PC-3 (cell line): ENCODE data around the gene NUP93. TPM values are rescaled to one million over a fixed set of nuclear protein-coding genes. Genes with fewer than 3 reads are reported as not detected.

Source experiments
- ATAC-seq: fragments of 200-7000 bp; cut with Tn5 transposase; 2 replicates; pipeline ENCODE4 v1.9.1; 2020; ENCODE audit warnings: mild to moderate bottlenecking, moderate library complexity
- BruUV-seq: library from RNA; stranded (reverse); fragments of 400-500 nt; replicated peaks from 2 replicates; lab custom pipeline; 2021; lab: Mats Ljungman, UMichigan
- CTCF ChIA-PET: fragments of 300-600 bp; sonication (Branson Sonifier 250); formaldehyde crosslinking; loops from one replicate; lab custom pipeline; 2022; ENCODE audit warnings: antibody characterized with exemption; lab: Charles Lee
- POLR2A ChIA-PET: fragments of 300-600 bp; sonication (Branson Sonifier 250); formaldehyde crosslinking; loops from one replicate; lab custom pipeline; 2022; ENCODE audit warnings: antibody characterized with exemption; ENCODE audit not compliant: unreplicated experiment; lab: Charles Lee
- DNase-seq: peaks from one replicate; pipeline ENCODE4 v3.0.0-alpha.2; 2015
- H2AFZ ChIP-seq: fragments of 300-600 bp; sonication (generic); 2 replicates; pipeline ENCODE4 v1.6.0; 2016; ENCODE audit warnings: antibody characterized with exemption, low read length
- H3F3A ChIP-seq: fragments of 300-600 bp; sonication (generic); one replicate; pipeline ENCODE4 v1.6.0; 2017; ENCODE audit warnings: antibody characterized with exemption, low read length, control low read depth, mild to moderate bottlenecking; ENCODE audit not compliant: unreplicated experiment
- H3K27ac ChIP-seq: fragments of 300-600 bp; sonication (generic); 2 replicates; pipeline ENCODE4 v1.5.1; 2016; ENCODE audit warnings: mild to moderate bottlenecking, low read length
- H3K27me3 ChIP-seq: fragments of 300-600 bp; sonication (generic); 2 replicates; pipeline ENCODE4 v1.6.1; 2016; ENCODE audit warnings: low read length, mixed read lengths
- H3K36me3 ChIP-seq: fragments of 300-600 bp; sonication (generic); 2 replicates; pipeline ENCODE4 v1.6.1; 2016; ENCODE audit warnings: low read depth, mixed run types, low read length, mixed read lengths
- H3K4me1 ChIP-seq: fragments of 300-600 bp; sonication (generic); 2 replicates; pipeline ENCODE4 v1.5.1; 2016; ENCODE audit warnings: low read length; ENCODE audit not compliant: insufficient read depth
- H3K4me2 ChIP-seq: fragments of 300-600 bp; sonication (generic); 2 replicates; pipeline ENCODE4 v1.6.0; 2016; ENCODE audit warnings: low read length
- H3K4me3 ChIP-seq: fragments of 300-600 bp; sonication (generic); 2 replicates; pipeline ENCODE4 v1.5.1; 2016; ENCODE audit warnings: mild to moderate bottlenecking, low read length, mixed read lengths
- H3K79me2 ChIP-seq: fragments of 300-600 bp; sonication (generic); 2 replicates; pipeline ENCODE4 v1.6.1; 2017; ENCODE audit warnings: low read length, mixed read lengths
- H3K9ac ChIP-seq: fragments of 300-600 bp; sonication (generic); 2 replicates; pipeline ENCODE4 v1.6.0; 2016; ENCODE audit warnings: mild to moderate bottlenecking, low read length
- H3K9me2 ChIP-seq: fragments of 300-600 bp; sonication (generic); replicated peaks from 2 replicates; pipeline ENCODE4 v1.6.1; 2016; ENCODE audit warnings: mixed run types, low read length, mixed read lengths
- H3K9me3 ChIP-seq: fragments of 300-600 bp; sonication (generic); 2 replicates; pipeline ENCODE4 v1.6.1; 2016; ENCODE audit warnings: low read length, mixed read lengths
- H4K20me1 ChIP-seq: fragments of 300-600 bp; sonication (generic); 2 replicates; pipeline ENCODE4 v1.6.1; 2016; ENCODE audit warnings: low read length, mixed read lengths
- EZH2 ChIP-seq: fragments of 300-600 bp; sonication (generic); IDR thresholded peaks from one replicate; pipeline ENCODE4 v1.6.1; 2017; ENCODE audit warnings: antibody characterized with exemption, mild to moderate bottlenecking, low read length; ENCODE audit not compliant: unreplicated experiment
- EZH2phosphoT487 ChIP-seq: fragments of 300-600 bp; sonication (generic); IDR thresholded peaks from 2 replicates; pipeline ENCODE4 v1.6.1; 2018; ENCODE audit warnings: mild to moderate bottlenecking, antibody characterized with exemption, low read length, borderline replicate concordance
- intact Hi-C: fragments of 100-400 bp; cut with micrococcal nuclease; formaldehyde crosslinking; loops from 2 replicates; pipeline ENCODE4 v1.9.0; 2023
- total RNA-seq: library from RNA; depleted of rRNA; stranded (reverse); fragments of >200 nt; gene quantifications from 2 replicates; pipeline ENCODE4 v1.2.3, GENCODE V29; 2014
- TF ChIP-seq, protein P1 (sequence below): fragments of 300-600 bp; sonication (generic); conservative IDR thresholded peaks from 2 replicates; pipeline ENCODE4 v1.5.1; 2017; ENCODE audit warnings: antibody characterized with exemption, low read depth, mild to moderate bottlenecking, low read length

The NUP93 gene
- total RNA-seq, 1 experiment from 2014 or later = 98.6 TPM

DNA sequence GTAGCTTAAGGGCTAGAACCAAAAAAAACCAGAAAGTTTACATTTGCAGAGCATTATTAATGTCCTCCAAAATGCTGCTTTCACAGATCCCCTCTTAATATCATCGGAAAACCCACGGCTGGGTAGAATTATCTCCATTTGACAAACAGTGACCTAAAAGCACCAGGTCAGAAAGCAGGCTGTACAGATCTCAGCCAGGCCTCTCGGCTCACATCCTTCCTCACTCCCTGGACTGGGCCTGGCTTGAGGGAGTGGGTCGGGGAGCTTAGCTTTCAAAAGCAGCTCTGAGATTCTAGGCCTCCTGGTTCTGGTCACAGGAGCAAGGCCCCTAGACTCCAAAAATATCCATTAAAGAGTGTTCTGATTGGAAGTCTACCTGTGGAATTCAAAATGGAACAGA lies 126.0 kb downstream of the NUP93 start:
- Histone ChIP-seq H3K4me1 (peaks cover 2% of the 10 kb centered on the region; the same call in 1 of the 2 replicates), H3K9me3 (no peaks in the 10 kb centered on the region), H3K27me3 (no peaks in the 10 kb centered on the region), H3K27ac (no peak overlapping the region), H3K9me2 (no peaks in the 10 kb centered on the region), H3K9ac (no peak overlapping the region), H4K20me1 (no peaks in the 10 kb centered on the region), H3K4me2 (no peak overlapping the region), H3K36me3 (no peaks in the 10 kb centered on the region), H3F3A (no peaks in the 10 kb centered on the region), H3K79me2 (no peaks in the 10 kb centered on the region), H3K4me3 (no peak overlapping the region), H2AFZ (no peak overlapping the region)
- intact Hi-C loops = no loop called here
- BruUV-seq = no TSS peak
- ChIA-PET CTCF (no interaction called here), POLR2A (no interaction called here)
- ATAC-seq = no peak
- no peak for DNase-seq
- TF ChIP-seq EZH2phosphoT487 (no peak), EZH2 (no peak)
- TF ChIP-seq, protein P1, sequence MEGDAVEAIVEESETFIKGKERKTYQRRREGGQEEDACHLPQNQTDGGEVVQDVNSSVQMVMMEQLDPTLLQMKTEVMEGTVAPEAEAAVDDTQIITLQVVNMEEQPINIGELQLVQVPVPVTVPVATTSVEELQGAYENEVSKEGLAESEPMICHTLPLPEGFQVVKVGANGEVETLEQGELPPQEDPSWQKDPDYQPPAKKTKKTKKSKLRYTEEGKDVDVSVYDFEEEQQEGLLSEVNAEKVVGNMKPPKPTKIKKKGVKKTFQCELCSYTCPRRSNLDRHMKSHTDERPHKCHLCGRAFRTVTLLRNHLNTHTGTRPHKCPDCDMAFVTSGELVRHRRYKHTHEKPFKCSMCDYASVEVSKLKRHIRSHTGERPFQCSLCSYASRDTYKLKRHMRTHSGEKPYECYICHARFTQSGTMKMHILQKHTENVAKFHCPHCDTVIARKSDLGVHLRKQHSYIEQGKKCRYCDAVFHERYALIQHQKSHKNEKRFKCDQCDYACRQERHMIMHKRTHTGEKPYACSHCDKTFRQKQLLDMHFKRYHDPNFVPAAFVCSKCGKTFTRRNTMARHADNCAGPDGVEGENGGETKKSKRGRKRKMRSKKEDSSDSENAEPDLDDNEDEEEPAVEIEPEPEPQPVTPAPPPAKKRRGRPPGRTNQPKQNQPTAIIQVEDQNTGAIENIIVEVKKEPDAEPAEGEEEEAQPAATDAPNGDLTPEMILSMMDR = no peak

DNA sequence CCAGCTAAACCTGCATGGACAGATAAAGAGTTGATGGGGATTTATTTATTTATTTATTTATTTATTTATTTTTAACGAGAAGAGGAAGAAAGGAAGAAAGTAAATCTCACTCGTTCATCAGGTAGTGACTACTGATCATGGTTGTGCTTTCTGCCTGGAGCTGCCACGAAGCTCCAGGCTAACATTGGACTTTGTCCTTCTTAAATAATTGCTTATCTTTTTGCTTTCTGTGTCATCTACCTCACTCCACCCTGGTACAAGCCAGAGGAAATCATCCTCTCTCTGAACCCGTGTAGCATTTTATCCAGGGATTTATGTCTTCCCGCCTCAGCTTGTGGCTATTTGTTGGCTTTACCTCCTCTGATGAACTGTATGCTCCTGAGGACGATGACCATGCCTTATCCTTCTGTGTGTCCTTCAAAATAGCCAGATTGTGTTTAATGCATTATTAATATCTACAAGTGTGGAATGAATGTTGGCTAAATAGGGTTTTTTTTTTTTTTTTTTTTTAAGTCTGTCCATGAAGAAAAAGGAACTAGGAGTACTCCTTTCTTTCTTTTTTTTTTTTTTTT lies 127.0 kb downstream of the NUP93 start:
- Histone ChIP-seq H3K4me1 (no peaks in the 10 kb centered on the region), H3K79me2 (no peaks in the 10 kb centered on the region), H4K20me1 (no peaks in the 10 kb centered on the region), H3K36me3 (no peaks in the 10 kb centered on the region), H3K9ac (no peak overlapping the region), H3K27me3 (no peaks in the 10 kb centered on the region), H3K9me2 (no peaks in the 10 kb centered on the region), H3K4me3 (no peak overlapping the region), H3K27ac (no peak overlapping the region), H3K9me3 (no peaks in the 10 kb centered on the region), H2AFZ (no peak overlapping the region), H3F3A (no peaks in the 10 kb centered on the region), H3K4me2 (no peak overlapping the region)
- BruUV-seq = no TSS peak
- DNase-seq (no peak), ATAC-seq (no peak)
- CTCF ChIA-PET = no interaction called here
- TF ChIP-seq EZH2 = no peak
- no peak for TF ChIP-seq EZH2phosphoT487
- TF ChIP-seq, protein P1 = no peak
- POLR2A ChIA-PET = no interaction called here
- intact Hi-C loops = no loop called here

DNA sequence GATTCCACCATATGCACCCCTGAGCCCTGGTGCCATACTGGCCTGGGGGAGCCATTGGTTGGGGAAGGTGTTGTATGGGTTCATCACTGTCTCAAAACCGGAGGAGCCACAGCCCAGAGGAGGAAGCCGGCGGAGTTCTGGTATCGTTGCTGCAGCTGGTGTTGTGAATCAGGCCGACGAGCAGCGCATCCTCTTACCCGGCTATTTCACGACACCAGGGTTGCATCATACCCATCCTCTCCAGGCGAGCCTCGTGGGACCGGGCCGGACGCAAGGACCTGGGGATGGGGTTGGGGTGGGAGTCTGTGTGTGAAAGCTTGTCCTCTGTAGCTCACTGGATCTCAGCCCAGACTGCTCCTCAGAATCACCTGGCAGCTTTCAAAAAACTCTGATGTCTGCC lies 128.4 kb downstream of the NUP93 start:
- Histone ChIP-seq H3K9me3 (no peaks in the 10 kb centered on the region), H3K27me3 (no peaks in the 10 kb centered on the region), H3K9ac (no peak overlapping the region), H3K9me2 (no peaks in the 10 kb centered on the region), H2AFZ (no peak overlapping the region), H3K4me1 (no peaks in the 10 kb centered on the region), H3K79me2 (no peaks in the 10 kb centered on the region), H3F3A (no peaks in the 10 kb centered on the region), H3K4me3 (no peak overlapping the region), H3K4me2 (no peak overlapping the region), H4K20me1 (no peaks in the 10 kb centered on the region), H3K36me3 (no peaks in the 10 kb centered on the region), H3K27ac (no peak overlapping the region)
- no peak for DNase-seq
- TF ChIP-seq EZH2 = no peak
- no peak for TF ChIP-seq EZH2phosphoT487
- TF ChIP-seq, protein P1 = no peak
- ATAC-seq = no peak
- BruUV-seq = no TSS peak
- intact Hi-C loops = no loop called here
- ChIA-PET CTCF (no interaction called here), POLR2A (no interaction called here)
